PC-9 (cell line): ENCODE data around the gene NELL1. TPM values are rescaled to one million over a fixed set of nuclear protein-coding genes. Genes with fewer than 3 reads are reported as not detected.

ENCODE experiments used
- BruUV-seq: library from RNA; stranded (reverse); fragments of 400-500 nt; replicated peaks from 2 replicates; lab custom pipeline; 2021; lab: Mats Ljungman, UMichigan
- CTCF ChIA-PET: fragments of 300-600 bp; sonication (Branson Sonifier 250); formaldehyde crosslinking; loops from one replicate; lab custom pipeline; 2022; ENCODE audit warnings: antibody characterized with exemption; lab: Charles Lee
- POLR2A ChIA-PET: fragments of 300-600 bp; sonication (Branson Sonifier 250); formaldehyde crosslinking; loops from one replicate; lab custom pipeline; 2022; ENCODE audit warnings: antibody characterized with exemption; ENCODE audit not compliant: unreplicated experiment; lab: Charles Lee
- DNase-seq, 2 experiments: peaks; one replicate each; pipeline versions ENCODE4 v3.0.0 to v3.0.0-alpha.2; 2015 to 2022; ENCODE audit warnings: mixed read lengths in 1 of 2
- H2AFZ ChIP-seq: fragments of 200-600 bp; sonication (generic); 2 replicates; pipeline ENCODE4 v1.8.1; 2017; ENCODE audit warnings: antibody characterized with exemption
- H3F3A ChIP-seq: fragments of 200-600 bp; sonication (generic); 2 replicates; pipeline ENCODE4 v1.8.1; 2017; ENCODE audit warnings: antibody characterized with exemption, mild to moderate bottlenecking, low read depth; ENCODE audit not compliant: insufficient read depth
- H3K27ac ChIP-seq: fragments of 200-600 bp; sonication (generic); 2 replicates; pipeline ENCODE4 v1.6.1; 2016; ENCODE audit warnings: mixed run types
- H3K27me3 ChIP-seq: fragments of 200-600 bp; sonication (generic); 2 replicates; pipeline ENCODE4 v1.6.1; 2016; ENCODE audit warnings: low read depth, mixed run types; ENCODE audit not compliant: insufficient read depth
- H3K36me3 ChIP-seq: fragments of 200-600 bp; sonication (generic); 2 replicates; pipeline ENCODE4 v1.6.1; 2016; ENCODE audit warnings: low read depth, mixed run types
- H3K4me1 ChIP-seq: fragments of 200-600 bp; sonication (generic); replicated peaks from 2 replicates; pipeline ENCODE4 v1.6.1; 2016; ENCODE audit warnings: mixed run types; ENCODE audit not compliant: insufficient read depth
- H3K4me2 ChIP-seq: fragments of 200-600 bp; sonication (generic); 2 replicates; pipeline ENCODE4 v1.6.1; 2017; ENCODE audit warnings: mixed run types
- H3K4me3 ChIP-seq: fragments of 200-600 bp; sonication (generic); 2 replicates; pipeline ENCODE4 v1.6.1; 2016; ENCODE audit warnings: mixed run types
- H3K79me2 ChIP-seq: fragments of 200-600 bp; sonication (generic); 2 replicates; pipeline ENCODE4 v1.6.1; 2017; ENCODE audit warnings: low read depth, mixed run types
- H3K9me2 ChIP-seq: fragments of 200-600 bp; sonication (generic); 2 replicates; pipeline ENCODE4 v1.8.1; 2017; ENCODE audit warnings: mild to moderate bottlenecking; ENCODE audit not compliant: insufficient read depth
- H3K9me3 ChIP-seq: fragments of 200-600 bp; sonication (generic); 2 replicates; pipeline ENCODE4 v1.8.1; 2016; ENCODE audit warnings: low read depth; ENCODE audit not compliant: insufficient read depth
- H4K20me1 ChIP-seq: fragments of 200-600 bp; sonication (generic); 2 replicates; pipeline ENCODE4 v1.8.1; 2017; ENCODE audit not compliant: insufficient read depth
- CTCF ChIP-seq: fragments of 200-600 bp; sonication (generic); conservative IDR thresholded peaks from 2 replicates; pipeline ENCODE4 v1.6.1; 2017; ENCODE audit warnings: mixed run types, antibody characterized with exemption, mild to moderate bottlenecking, moderate library complexity
- EZH2 ChIP-seq: fragments of 200-600 bp; sonication (generic); IDR thresholded peaks from 2 replicates; pipeline ENCODE4 v1.8.0; 2017; ENCODE audit warnings: antibody characterized with exemption, low read depth
- intact Hi-C: fragments of 100-400 bp; cut with micrococcal nuclease; formaldehyde crosslinking; loops from one replicate; pipeline ENCODE4 v1.10.0; 2022; ENCODE audit not compliant: unreplicated experiment
- total RNA-seq: library from RNA; stranded (reverse); gene quantifications from 2 replicates; pipeline ENCODE4 v1.2.3, GENCODE V29; 2021

Gene NELL1
- total RNA-seq, 1 experiment from 2014 or later, result not detected

- no peak overlapping the region for H3K4me2 ChIP-seq
- no peaks in the 10 kb centered on the region for H4K20me1 ChIP-seq
- TF ChIP-seq EZH2 (no peak), CTCF (no peak)
- no peaks in the 10 kb centered on the region for H3K9me2 ChIP-seq
- ChIA-PET POLR2A (no interaction called here), CTCF (no interaction called here)
- H3K79me2 ChIP-seq, result no peaks in the 10 kb centered on the region
- no peaks in the 10 kb centered on the region for H3K27me3 ChIP-seq
- H3K9me3 ChIP-seq, result no peaks in the 10 kb centered on the region
- no peak overlapping the region for H3K4me3 ChIP-seq
- intact Hi-C loops, result no loop called here
- no peak overlapping the region for H2AFZ ChIP-seq
- no peaks in the 10 kb centered on the region for H3F3A ChIP-seq
- H3K4me1 ChIP-seq, result no peaks in the 10 kb centered on the region
- H3K36me3 ChIP-seq, result no peaks in the 10 kb centered on the region
- BruUV-seq, result no TSS peak
- no peak overlapping the region for H3K27ac ChIP-seq
- no peak for DNase-seq
Observed at GRCh38 chr11:21306739-21307358, 637.5 kb downstream of the NELL1 start.

GRCh38 chr11:21307874-21308273, 638.5 kb downstream of the NELL1 start:
- ChIA-PET CTCF (no interaction called here), POLR2A (no interaction called here)
- Histone ChIP-seq H3F3A (no peaks in the 10 kb centered on the region), H3K4me1 (no peaks in the 10 kb centered on the region), H3K79me2 (no peaks in the 10 kb centered on the region), H3K27me3 (no peaks in the 10 kb centered on the region), H3K4me3 (no peak overlapping the region), H3K36me3 (no peaks in the 10 kb centered on the region), H3K9me2 (no peaks in the 10 kb centered on the region), H3K9me3 (no peaks in the 10 kb centered on the region), H3K4me2 (no peak overlapping the region), H2AFZ (no peak overlapping the region), H3K27ac (no peak overlapping the region), H4K20me1 (no peaks in the 10 kb centered on the region)
- intact Hi-C loops, result no loop called here
- TF ChIP-seq EZH2 (no peak), CTCF (no peak)
- BruUV-seq, result no TSS peak
- DNase-seq, result no peak

GRCh38 chr11:21316591-21316990, 647.2 kb downstream of the NELL1 start:
- Histone ChIP-seq H3K9me2 (no peaks in the 10 kb centered on the region), H3F3A (no peaks in the 10 kb centered on the region), H3K27me3 (0 out of 2 replicates have a peak, but pooled peaks cover 4% of the 10 kb centered on the region), H3K4me2 (no peak overlapping the region), H3K4me3 (no peak overlapping the region), H3K4me1 (no peaks in the 10 kb centered on the region), H4K20me1 (no peaks in the 10 kb centered on the region; the same call in 1 of the 2 replicates), H3K9me3 (no peaks in the 10 kb centered on the region), H3K79me2 (no peaks in the 10 kb centered on the region), H2AFZ (no peak overlapping the region), H3K36me3 (no peaks in the 10 kb centered on the region), H3K27ac (no peak overlapping the region)
- CTCF ChIA-PET, result no interaction called here
- DNase-seq, result no peak
- no TSS peak for BruUV-seq
- TF ChIP-seq EZH2 (no peak), CTCF (no peak)
- intact Hi-C loops, result no loop called here
- POLR2A ChIA-PET, result no interaction called here
